ENCODE results near the gene TNNC2.

Gene TNNC2

GRCh38 chr20:45781391-45781931 lies 45.7 kb downstream of the TNNC2 start:
- DNase-seq (ENCODE audit: low read depth, low spot score) = no peak

GRCh38 chr20:45780159-45780558 lies 47.0 kb downstream of the TNNC2 start:
- no peak for DNase-seq (ENCODE audit: low read depth, low spot score)

GRCh38 chr20:45779011-45779915 lies 47.8 kb downstream of the TNNC2 start:
- no peak for DNase-seq (ENCODE audit: low read depth, low spot score)

GRCh38 chr20:45776931-45777330 lies 50.2 kb downstream of the TNNC2 start:
- DNase-seq (ENCODE audit: low read depth, low spot score) = no peak

- DNase-seq (ENCODE audit: low read depth, low spot score) = no peak
Observed at GRCh38 chr20:45775411-45775810, 51.7 kb downstream of the TNNC2 start.

GRCh38 chr20:45774945-45775344 lies 52.2 kb downstream of the TNNC2 start:
- DNase-seq (ENCODE audit: low read depth, low spot score) = no peak
